ENCODE data around the gene SPTBN1.

SPTBN1 gene

GRCh38 chr2:54663424-54664030 lies 207.4 kb downstream of the SPTBN1 start:
- in situ Hi-C loops (cut with MboI; ENCODE audit: low sequenced_read_pairs), result loop anchor here (25.0 kb wide), 2 partner anchors 524 to 551 kb away; partner anchors contain the start of gene ACYP2
- H3K36me3 ChIP-seq (replicated peaks), result peaks cover 64% of the 10 kb centered on the region
- H3K4me1 ChIP-seq, result peaks cover 11% of the 10 kb centered on the region
- no peak overlapping the region for H3K4me3 ChIP-seq
- no peak for DNase-seq (ENCODE audit: low spot score in 2 of 2)
- H3K9me3 ChIP-seq, result no peaks in the 10 kb centered on the region
- H3K27me3 ChIP-seq (ENCODE audit: low read depth), result no peaks in the 10 kb centered on the region

- no peaks in the 10 kb centered on the region for H3K27me3 ChIP-seq (ENCODE audit: low read depth)
- H3K4me3 ChIP-seq, result no peak overlapping the region
- no peak for DNase-seq (ENCODE audit: low spot score in 2 of 2)
- H3K4me1 ChIP-seq, result peaks cover 10% of the 10 kb centered on the region
- in situ Hi-C loops (cut with MboI; ENCODE audit: low sequenced_read_pairs), result loop anchor here (25.0 kb wide), 2 partner anchors 523 to 552 kb away; partner anchors contain the start of gene ACYP2
- peaks cover 63% of the 10 kb centered on the region for H3K36me3 ChIP-seq (replicated peaks)
- no peaks in the 10 kb centered on the region for H3K9me3 ChIP-seq
These were observed 208.2 kb downstream of the SPTBN1 start for GRCh38 chr2:54664238-54664786.

GRCh38 chr2:54665436-54665856 lies 209.3 kb downstream of the SPTBN1 start:
- peaks cover 10% of the 10 kb centered on the region for H3K4me1 ChIP-seq
- DNase-seq (ENCODE audit: low spot score in 2 of 2), result peak; percentile 76 to 82
- no peaks in the 10 kb centered on the region for H3K27me3 ChIP-seq (ENCODE audit: low read depth)
- H3K4me3 ChIP-seq, result no peak overlapping the region
- in situ Hi-C loops (cut with MboI; ENCODE audit: low sequenced_read_pairs), result loop anchor here (25.0 kb wide), 2 partner anchors 522 to 553 kb away; partner anchors contain the start of gene ACYP2
- no peaks in the 10 kb centered on the region for H3K9me3 ChIP-seq
- H3K36me3 ChIP-seq (replicated peaks), result peaks cover 53% of the 10 kb centered on the region

GRCh38 chr2:54666131-54666633 lies 210.1 kb downstream of the SPTBN1 start:
- DNase-seq (ENCODE audit: low spot score in 2 of 2), result no peak
- H3K36me3 ChIP-seq (replicated peaks), result peaks cover 52% of the 10 kb centered on the region

GRCh38 chr2:54666634-54667265 lies 210.6 kb downstream of the SPTBN1 start:
- H3K36me3 ChIP-seq (replicated peaks), result peaks cover 46% of the 10 kb centered on the region
- DNase-seq (ENCODE audit: low spot score in 2 of 2), result no peak
- in situ Hi-C loops (cut with MboI; ENCODE audit: low sequenced_read_pairs), result loop anchor here (25.0 kb wide), 2 partner anchors 521 to 554 kb away; partner anchors contain the start of gene ACYP2
- H3K27me3 ChIP-seq (ENCODE audit: low read depth), result no peaks in the 10 kb centered on the region
- peaks cover 10% of the 10 kb centered on the region for H3K4me1 ChIP-seq
- no peaks in the 10 kb centered on the region for H3K9me3 ChIP-seq
- no peak overlapping the region for H3K4me3 ChIP-seq

More at GRCh38 chr2:54666131-54666633, 210.1 kb downstream of the SPTBN1 start:
- in situ Hi-C loops (cut with MboI; ENCODE audit: low sequenced_read_pairs), result loop anchor here (25.0 kb wide), 2 partner anchors 521 to 554 kb away; partner anchors contain the start of gene ACYP2
- Histone ChIP-seq H3K4me1 (peaks cover 10% of the 10 kb centered on the region), H3K9me3 (no peaks in the 10 kb centered on the region), H3K4me3 (no peak overlapping the region), H3K27me3 (ENCODE audit: low read depth) (no peaks in the 10 kb centered on the region)

- peaks cover 41% of the 10 kb centered on the region for H3K36me3 ChIP-seq (replicated peaks)
- no peaks in the 10 kb centered on the region for H3K9me3 ChIP-seq
- H3K4me1 ChIP-seq, result peaks cover 10% of the 10 kb centered on the region
- in situ Hi-C loops (cut with MboI; ENCODE audit: low sequenced_read_pairs), result loop anchor here (25.0 kb wide), 2 partner anchors 520 to 555 kb away; partner anchors contain the start of gene ACYP2
- H3K4me3 ChIP-seq, result no peak overlapping the region
- no peaks in the 10 kb centered on the region for H3K27me3 ChIP-seq (ENCODE audit: low read depth)
- no peak for DNase-seq (ENCODE audit: low spot score in 2 of 2)
These were observed 211.1 kb downstream of the SPTBN1 start for GRCh38 chr2:54667266-54667639.

GRCh38 chr2:54667726-54668650 lies 211.9 kb downstream of the SPTBN1 start:
- Histone ChIP-seq H3K4me1 (peaks cover 10% of the 10 kb centered on the region), H3K36me3 (replicated peaks) (peaks cover 37% of the 10 kb centered on the region), H3K9me3 (no peaks in the 10 kb centered on the region), H3K4me3 (no peak overlapping the region), H3K27me3 (ENCODE audit: low read depth) (no peaks in the 10 kb centered on the region)
- in situ Hi-C loops (cut with MboI; ENCODE audit: low sequenced_read_pairs), result loop anchor here (25.0 kb wide), 2 partner anchors 519 to 556 kb away; partner anchors contain the start of gene ACYP2
- no peak for DNase-seq (ENCODE audit: low spot score in 2 of 2)

GRCh38 chr2:54668711-54669110 lies 212.6 kb downstream of the SPTBN1 start:
- in situ Hi-C loops (cut with MboI; ENCODE audit: low sequenced_read_pairs), result loop anchor here (25.0 kb wide), 2 partner anchors 519 to 556 kb away; partner anchors contain the start of gene ACYP2
- Histone ChIP-seq H3K4me1 (peaks cover 10% of the 10 kb centered on the region), H3K36me3 (replicated peaks) (peaks cover 37% of the 10 kb centered on the region), H3K9me3 (no peaks in the 10 kb centered on the region), H3K27me3 (ENCODE audit: low read depth) (no peaks in the 10 kb centered on the region), H3K4me3 (no peak overlapping the region)
- no peak for DNase-seq (ENCODE audit: low spot score in 2 of 2)

GRCh38 chr2:54669677-54670484 lies 213.8 kb downstream of the SPTBN1 start:
- Histone ChIP-seq H3K36me3 (replicated peaks) (peaks cover 36% of the 10 kb centered on the region), H3K4me1 (peaks cover 9% of the 10 kb centered on the region), H3K9me3 (no peaks in the 10 kb centered on the region), H3K4me3 (no peak overlapping the region), H3K27me3 (ENCODE audit: low read depth) (no peaks in the 10 kb centered on the region)
- in situ Hi-C loops (cut with MboI; ENCODE audit: low sequenced_read_pairs), result loop anchor here (25.0 kb wide), 2 partner anchors 517 to 558 kb away; partner anchors contain the start of gene ACYP2
- DNase-seq (ENCODE audit: low spot score in 2 of 2), result no peak

GRCh38 chr2:54670485-54671009 lies 214.4 kb downstream of the SPTBN1 start:
- no peak overlapping the region for H3K4me3 ChIP-seq

GRCh38 chr2:54671010-54671409 lies 214.9 kb downstream of the SPTBN1 start:
- in situ Hi-C loops (cut with MboI; ENCODE audit: low sequenced_read_pairs), result loop anchor here (25.0 kb wide), 2 partner anchors 516 to 559 kb away; partner anchors contain the start of gene ACYP2
- Histone ChIP-seq H3K4me3 (no peak overlapping the region), H3K4me1 (no peaks in the 10 kb centered on the region), H3K9me3 (no peaks in the 10 kb centered on the region), H3K27me3 (ENCODE audit: low read depth) (no peaks in the 10 kb centered on the region), H3K36me3 (replicated peaks) (peaks cover 31% of the 10 kb centered on the region)
- DNase-seq (ENCODE audit: low spot score in 2 of 2), result no peak

More at GRCh38 chr2:54670485-54671009, 214.4 kb downstream of the SPTBN1 start:
- no peak for DNase-seq (ENCODE audit: low spot score in 2 of 2)
- in situ Hi-C loops (cut with MboI; ENCODE audit: low sequenced_read_pairs), result loop anchor here (25.0 kb wide), 2 partner anchors 517 to 558 kb away; partner anchors contain the start of gene ACYP2
- Histone ChIP-seq H3K4me1 (peaks cover 4% of the 10 kb centered on the region), H3K9me3 (no peaks in the 10 kb centered on the region), H3K36me3 (replicated peaks) (peaks cover 32% of the 10 kb centered on the region), H3K27me3 (ENCODE audit: low read depth) (no peaks in the 10 kb centered on the region)

Data from HAP-1 (cell line).